Muscle layer of duodenum (tissue), 2 donors: ENCODE results near the gene TNFRSF19.

ENCODE experiments used
- H3K27ac ChIP-seq: one replicate; pipeline ENCODE4 v1.7.0; 2013; ENCODE audit warnings: mild to moderate bottlenecking, low read length
- H3K27me3 ChIP-seq: one replicate; pipeline ENCODE4 v1.7.0; 2013; ENCODE audit warnings: low read depth, mild to moderate bottlenecking, control low read depth, low read length
- H3K36me3 ChIP-seq, 2 donors: one replicate each; pipeline ENCODE4 v1.7.0; 2013; ENCODE audit warnings: low read length in 2 of 2, control low read depth in 1 of 2, mild to moderate bottlenecking in 1 of 2; ENCODE audit not compliant: insufficient read depth in 2 of 2, control insufficient read depth in 1 of 2
- H3K4me1 ChIP-seq, 2 donors: one replicate each; pipeline ENCODE4 v1.7.0; 2013; ENCODE audit warnings: low read length in 2 of 2, mild to moderate bottlenecking in 2 of 2, control low read depth in 1 of 2, moderate library complexity in 1 of 2; ENCODE audit not compliant: insufficient read depth in 2 of 2, control insufficient read depth in 1 of 2
- H3K4me3 ChIP-seq, 2 donors: one replicate each; pipeline ENCODE4 v1.7.0; 2013; ENCODE audit warnings: low read length in 2 of 2, low read depth in 1 of 2, mild to moderate bottlenecking in 1 of 2
- H3K9me3 ChIP-seq, 2 donors: one replicate each; pipeline ENCODE4 v1.7.0; 2013; ENCODE audit warnings: low read length in 2 of 2, control low read depth in 1 of 2, mild to moderate bottlenecking in 1 of 2; ENCODE audit not compliant: control insufficient read depth in 1 of 2
- donor health status: healthy.

The TNFRSF19 gene

DNA sequence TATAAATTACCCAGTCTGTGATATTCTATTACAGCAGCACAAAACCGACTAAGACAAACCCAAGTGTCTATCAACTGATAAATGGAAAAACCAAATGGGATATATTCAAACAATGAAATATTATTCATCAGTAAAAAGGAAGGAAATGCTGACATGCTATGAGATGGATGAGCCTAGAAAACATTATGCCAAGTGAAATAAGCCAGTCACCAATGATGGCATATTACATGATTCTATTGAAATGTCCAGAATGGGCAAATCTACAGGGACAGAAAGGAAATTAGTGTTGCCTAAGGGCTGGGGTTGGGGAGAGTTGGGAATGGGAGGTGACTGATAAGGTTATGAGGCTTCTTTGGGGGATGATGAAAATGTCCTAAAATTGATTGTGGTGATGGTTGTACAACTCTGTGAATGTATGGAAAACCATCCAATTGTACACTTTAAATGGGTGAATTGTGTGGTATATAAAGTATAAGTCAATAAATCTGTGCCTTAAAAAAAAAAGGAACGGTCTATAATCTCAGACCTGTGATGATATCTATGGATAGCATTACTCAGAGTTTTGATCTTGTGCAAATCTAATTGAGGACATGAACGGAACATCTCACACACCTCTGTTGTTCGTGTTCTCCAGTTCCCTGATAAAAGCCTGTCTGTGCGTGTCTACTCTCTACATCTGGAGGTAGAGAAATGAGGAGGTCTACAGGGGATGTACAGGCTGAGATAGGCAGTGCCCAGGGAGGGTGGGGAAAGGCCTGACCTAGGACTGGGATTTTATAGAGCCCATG is 49.0 kb downstream of the TNFRSF19 start:
- Histone ChIP-seq H3K9me3 (no peaks in the 10 kb centered on the region), H3K36me3 (no peaks in the 10 kb centered on the region), H3K27me3 (no peaks in the 10 kb centered on the region), H3K27ac (no peak overlapping the region), H3K4me3 (no peak overlapping the region), H3K4me1 (no peaks in the 10 kb centered on the region)

DNA sequence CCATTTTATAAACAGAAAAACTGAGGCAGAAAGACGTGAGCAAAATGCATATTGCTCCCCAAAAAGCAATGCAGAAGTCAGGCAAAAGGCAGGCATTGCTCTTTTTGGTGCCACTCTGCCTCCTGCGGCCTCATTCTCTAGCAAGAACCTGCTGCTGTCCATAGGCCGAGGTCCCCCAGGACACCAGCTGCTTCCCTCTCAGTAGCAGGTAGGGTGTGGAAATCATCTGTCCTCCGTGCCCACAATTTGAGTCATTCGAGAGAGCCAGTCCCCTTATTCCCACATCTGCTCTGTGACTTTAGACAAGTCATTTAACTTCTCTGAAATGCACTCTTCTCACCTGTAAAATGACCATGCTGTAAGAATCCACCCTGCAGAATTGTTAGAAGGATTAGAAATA is 50.0 kb downstream of the TNFRSF19 start:
- Histone ChIP-seq H3K4me1 (no peaks in the 10 kb centered on the region), H3K27me3 (no peaks in the 10 kb centered on the region), H3K9me3 (no peaks in the 10 kb centered on the region), H3K36me3 (no peaks in the 10 kb centered on the region), H3K4me3 (no peak overlapping the region), H3K27ac (no peak overlapping the region)

DNA sequence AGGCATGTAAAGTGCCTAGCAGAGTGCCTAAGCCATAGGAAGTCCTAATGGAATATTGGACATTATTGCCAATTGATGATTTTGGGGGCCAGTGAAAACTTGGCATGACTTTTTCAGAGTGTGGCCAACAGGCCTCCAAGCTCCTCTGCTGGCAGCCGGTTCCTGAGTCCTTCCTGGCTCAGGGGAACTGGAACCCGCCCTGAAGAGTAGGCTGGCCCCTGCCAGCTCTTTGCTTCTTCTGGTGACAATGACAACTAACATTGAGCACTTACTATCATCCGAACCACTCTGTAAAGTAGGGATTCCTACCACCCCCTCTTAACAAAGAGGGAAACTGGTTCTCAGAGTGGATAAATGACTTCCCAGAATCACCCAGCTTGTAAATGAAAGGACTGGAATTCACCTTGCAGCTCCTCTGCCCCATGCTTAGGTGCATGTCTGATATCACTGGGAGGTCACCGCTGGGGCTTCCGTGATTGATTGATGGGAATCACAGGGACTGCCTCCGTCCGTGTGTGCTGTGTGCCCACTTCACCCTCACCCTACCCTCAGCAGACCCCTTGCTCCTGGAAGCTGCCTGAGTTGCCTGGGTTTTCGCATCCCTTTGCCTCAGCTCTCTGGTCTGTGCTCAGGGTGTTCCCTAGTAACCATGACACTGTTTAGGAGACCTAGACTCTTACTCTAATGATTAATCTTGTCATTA is 50.6 kb downstream of the TNFRSF19 start:
- Histone ChIP-seq H3K4me1 (no peaks in the 10 kb centered on the region), H3K27ac (no peak overlapping the region), H3K27me3 (no peaks in the 10 kb centered on the region), H3K36me3 (no peaks in the 10 kb centered on the region), H3K9me3 (no peaks in the 10 kb centered on the region), H3K4me3 (no peak overlapping the region)

DNA sequence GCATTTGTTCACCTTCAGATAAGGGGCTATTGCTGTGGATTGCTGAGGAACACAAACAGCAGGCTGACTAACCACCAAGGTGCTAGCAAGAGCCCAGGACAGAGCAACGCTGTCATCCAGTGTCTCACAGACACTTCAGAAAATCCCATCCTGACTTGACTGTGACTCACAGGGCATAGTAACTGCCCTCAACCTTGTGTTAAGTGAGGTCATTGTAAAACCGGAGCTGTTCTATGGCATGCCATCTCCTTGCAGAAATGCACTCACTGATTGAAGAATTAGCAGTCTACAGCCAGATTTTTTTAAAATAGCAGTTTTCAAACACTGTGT is 51.1 kb downstream of the TNFRSF19 start:
- Histone ChIP-seq H3K36me3 (no peaks in the 10 kb centered on the region), H3K4me1 (no peaks in the 10 kb centered on the region), H3K27me3 (no peaks in the 10 kb centered on the region), H3K9me3 (no peaks in the 10 kb centered on the region), H3K27ac (no peak overlapping the region), H3K4me3 (no peak overlapping the region)

DNA sequence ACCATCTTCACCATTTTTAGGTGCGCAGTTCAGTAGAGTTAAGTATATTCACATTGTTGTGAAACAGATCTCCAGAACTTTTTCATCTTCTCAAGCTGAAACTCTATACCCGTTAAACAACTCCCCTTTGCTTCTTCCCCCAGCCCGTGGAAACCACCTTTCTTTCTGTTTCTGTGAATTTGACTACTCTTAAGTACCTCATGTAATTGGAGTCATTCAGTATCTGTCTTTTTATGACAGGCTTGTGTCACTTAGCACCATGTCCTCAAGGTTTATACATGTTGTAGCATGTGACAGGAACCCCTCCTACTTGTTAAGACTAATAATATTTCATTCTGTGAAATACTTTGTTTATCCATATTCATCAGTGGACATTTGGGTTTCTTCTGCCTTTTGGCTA is 52.8 kb downstream of the TNFRSF19 start:
- Histone ChIP-seq H3K27me3 (no peaks in the 10 kb centered on the region), H3K27ac (no peak overlapping the region), H3K4me1 (no peaks in the 10 kb centered on the region), H3K9me3 (no peaks in the 10 kb centered on the region), H3K36me3 (no peaks in the 10 kb centered on the region), H3K4me3 (no peak overlapping the region)

DNA sequence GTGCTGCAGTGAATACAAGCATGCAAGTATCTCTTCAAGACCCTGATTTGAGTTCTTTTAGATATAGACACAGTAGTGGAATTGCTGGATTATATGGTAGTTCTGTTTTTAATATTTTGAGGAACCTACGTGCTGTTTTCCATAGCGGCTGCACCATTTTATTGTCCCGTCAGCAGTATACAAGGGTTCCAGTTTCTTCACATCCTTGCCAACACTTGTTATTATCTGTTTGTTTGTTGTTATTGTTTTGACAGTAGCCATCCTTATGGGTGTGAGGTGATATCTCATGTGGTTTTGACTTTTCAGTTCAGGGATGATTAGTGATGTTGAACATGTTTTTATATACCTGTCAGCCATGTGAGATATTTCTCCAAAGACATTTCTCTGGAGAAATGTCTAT is 53.2 kb downstream of the TNFRSF19 start:
- H3K9me3 ChIP-seq = no peaks in the 10 kb centered on the region
- no peak overlapping the region for H3K4me3 ChIP-seq
- H3K27me3 ChIP-seq = no peaks in the 10 kb centered on the region
- no peaks in the 10 kb centered on the region for H3K36me3 ChIP-seq
- H3K4me1 ChIP-seq = no peaks in the 10 kb centered on the region
- no peak overlapping the region for H3K27ac ChIP-seq

DNA sequence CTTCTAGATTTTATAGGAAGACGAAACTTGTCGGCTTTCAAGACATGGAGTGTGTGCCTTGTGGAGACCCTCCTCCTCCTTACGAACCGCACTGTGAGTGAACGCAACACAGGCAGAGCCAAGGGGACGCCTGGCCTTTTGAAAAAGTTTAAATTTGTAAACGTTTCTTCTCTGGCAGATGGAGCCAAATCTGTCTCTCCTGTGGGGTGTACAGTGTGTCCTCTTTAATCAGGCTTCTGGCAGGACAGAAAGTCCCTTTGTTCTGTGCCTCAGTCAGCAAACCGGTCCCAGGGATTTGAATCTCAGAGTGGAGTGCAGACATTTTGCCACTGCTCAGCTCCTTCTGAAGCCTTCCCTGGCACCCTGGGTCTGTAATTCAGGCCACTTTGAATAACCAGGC is 56.5 kb downstream of the TNFRSF19 start:
- H3K4me1 ChIP-seq = no peaks in the 10 kb centered on the region
- no peaks in the 10 kb centered on the region for H3K27me3 ChIP-seq
- H3K27ac ChIP-seq = no peak overlapping the region
- H3K9me3 ChIP-seq = no peaks in the 10 kb centered on the region
- no peaks in the 10 kb centered on the region for H3K36me3 ChIP-seq
- no peak overlapping the region for H3K4me3 ChIP-seq

DNA sequence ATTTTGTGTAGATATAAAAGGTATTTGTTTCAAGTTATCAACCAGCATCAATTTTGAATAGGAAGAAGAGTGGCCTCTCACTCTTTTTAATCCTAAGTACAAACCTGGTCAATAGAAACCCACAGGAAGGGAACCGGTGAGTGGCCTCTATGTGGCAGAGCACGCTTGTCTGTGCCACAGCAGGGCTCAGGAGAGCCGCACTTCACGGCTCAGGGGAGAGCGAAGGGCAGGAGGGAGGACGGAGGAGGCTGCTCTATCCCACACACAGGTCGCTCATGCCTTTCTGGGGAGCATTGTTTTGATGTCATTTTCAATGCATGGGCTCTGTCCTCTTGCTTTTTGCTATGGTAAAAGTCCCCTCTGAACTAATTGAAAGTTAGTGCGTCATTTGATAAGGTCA is 57.2 kb downstream of the TNFRSF19 start:
- Histone ChIP-seq H3K9me3 (no peaks in the 10 kb centered on the region), H3K36me3 (no peaks in the 10 kb centered on the region), H3K4me3 (no peak overlapping the region), H3K27ac (no peak overlapping the region), H3K27me3 (no peaks in the 10 kb centered on the region), H3K4me1 (no peaks in the 10 kb centered on the region)

DNA sequence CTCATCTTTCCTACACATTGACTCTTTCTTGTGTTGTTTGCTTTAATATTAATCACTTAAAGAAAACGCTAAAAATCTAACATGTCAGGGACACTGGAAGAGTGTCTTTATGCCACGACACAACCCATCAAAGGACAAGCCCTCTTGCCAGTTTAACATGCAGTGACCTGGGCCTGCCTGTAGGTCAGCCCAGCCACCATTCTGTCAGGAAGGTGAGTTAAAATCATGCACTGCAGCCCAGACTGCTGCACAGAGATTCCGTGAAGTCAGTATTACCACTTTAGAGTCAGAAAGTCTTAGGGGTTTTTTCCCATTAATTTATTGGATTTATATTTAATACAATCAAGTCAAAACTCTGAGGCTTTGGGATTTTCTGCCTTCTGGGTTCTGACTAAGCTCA is 58.0 kb downstream of the TNFRSF19 start:
- no peaks in the 10 kb centered on the region for H3K9me3 ChIP-seq
- no peaks in the 10 kb centered on the region for H3K36me3 ChIP-seq
- no peak overlapping the region for H3K27ac ChIP-seq
- no peaks in the 10 kb centered on the region for H3K4me1 ChIP-seq
- H3K4me3 ChIP-seq = no peak overlapping the region
- H3K27me3 ChIP-seq = no peaks in the 10 kb centered on the region

DNA sequence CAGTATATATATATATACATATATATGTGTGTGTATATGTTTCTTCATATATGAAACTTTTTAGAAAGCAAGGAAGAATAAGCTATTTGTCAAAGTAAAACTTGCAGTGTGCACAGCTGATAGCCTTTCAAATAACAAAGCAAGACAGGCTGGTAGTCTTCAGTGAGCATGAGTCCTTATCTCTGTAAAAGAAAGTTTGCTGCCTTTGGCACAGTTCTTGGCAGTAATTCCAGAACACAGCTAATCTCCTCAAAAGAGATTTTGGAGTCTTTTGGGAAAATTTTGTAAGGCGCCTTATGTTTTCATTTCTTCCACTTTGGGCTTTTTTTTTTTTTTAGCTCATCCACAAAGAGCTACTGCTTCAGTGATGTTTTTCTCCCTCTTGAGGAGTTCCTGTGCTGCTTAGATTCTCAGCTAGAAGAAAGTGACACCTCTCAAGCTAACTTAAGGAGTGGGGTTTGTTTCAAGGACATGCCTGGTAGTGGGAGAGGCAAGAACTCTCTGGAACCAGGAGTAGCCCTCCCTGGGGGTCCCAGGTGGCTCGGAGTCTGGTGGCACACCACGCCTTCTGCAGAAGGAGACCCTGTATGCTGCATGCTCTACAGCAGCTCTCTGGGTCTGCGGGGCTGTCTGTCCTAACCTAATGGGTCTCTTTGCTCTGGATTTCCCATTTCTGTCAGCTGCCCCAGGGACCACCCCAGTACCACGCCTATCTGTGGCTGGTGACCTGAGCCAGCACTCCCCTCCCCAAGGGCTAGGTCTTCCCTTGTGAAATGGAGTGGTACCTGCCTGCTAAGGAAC is 58.8 kb downstream of the TNFRSF19 start:
- no peak overlapping the region for H3K27ac ChIP-seq
- H3K9me3 ChIP-seq = no peaks in the 10 kb centered on the region
- H3K27me3 ChIP-seq = no peaks in the 10 kb centered on the region
- H3K4me3 ChIP-seq = no peak overlapping the region
- no peaks in the 10 kb centered on the region for H3K4me1 ChIP-seq
- H3K36me3 ChIP-seq = no peaks in the 10 kb centered on the region

DNA sequence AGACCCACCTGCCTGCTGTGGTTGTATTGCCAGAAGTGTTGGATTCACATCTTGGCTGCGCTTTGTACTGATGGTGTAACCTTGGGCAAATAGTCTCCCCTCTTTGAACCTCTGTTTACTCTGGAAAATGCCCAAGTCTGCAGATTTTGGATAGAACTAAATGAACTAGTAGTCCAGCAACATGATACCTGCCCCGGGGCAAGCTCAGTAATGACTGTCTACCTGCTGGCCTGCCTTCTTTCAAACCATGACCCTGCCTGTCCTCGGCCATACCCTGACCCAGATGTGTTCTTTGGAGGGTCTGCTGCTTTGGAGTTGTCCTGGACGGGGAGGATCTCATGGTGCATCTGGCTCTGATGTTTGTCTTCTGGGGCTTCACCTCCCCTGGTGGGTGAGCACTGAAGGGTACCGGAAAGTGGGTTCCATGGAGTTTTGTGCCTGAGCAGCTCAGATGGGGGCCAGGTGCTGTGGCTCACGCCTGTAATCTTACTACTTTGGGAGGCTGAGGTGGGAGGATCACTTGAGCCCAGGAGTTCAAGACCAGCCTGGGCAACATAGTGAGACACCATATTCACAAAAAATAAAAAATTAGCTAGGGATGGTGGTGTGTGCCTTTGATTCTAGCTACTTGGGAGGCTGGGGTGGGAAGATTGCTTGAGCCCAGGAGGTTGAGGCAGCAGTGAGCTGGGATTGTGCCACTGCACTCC is 59.5 kb downstream of the TNFRSF19 start:
- Histone ChIP-seq H3K27ac (no peak overlapping the region), H3K4me3 (no peak overlapping the region), H3K9me3 (no peaks in the 10 kb centered on the region), H3K4me1 (no peaks in the 10 kb centered on the region), H3K36me3 (no peaks in the 10 kb centered on the region), H3K27me3 (no peaks in the 10 kb centered on the region)
